Measurements from ENCODE around the gene MAP4K4.

The MAP4K4 gene

DNA sequence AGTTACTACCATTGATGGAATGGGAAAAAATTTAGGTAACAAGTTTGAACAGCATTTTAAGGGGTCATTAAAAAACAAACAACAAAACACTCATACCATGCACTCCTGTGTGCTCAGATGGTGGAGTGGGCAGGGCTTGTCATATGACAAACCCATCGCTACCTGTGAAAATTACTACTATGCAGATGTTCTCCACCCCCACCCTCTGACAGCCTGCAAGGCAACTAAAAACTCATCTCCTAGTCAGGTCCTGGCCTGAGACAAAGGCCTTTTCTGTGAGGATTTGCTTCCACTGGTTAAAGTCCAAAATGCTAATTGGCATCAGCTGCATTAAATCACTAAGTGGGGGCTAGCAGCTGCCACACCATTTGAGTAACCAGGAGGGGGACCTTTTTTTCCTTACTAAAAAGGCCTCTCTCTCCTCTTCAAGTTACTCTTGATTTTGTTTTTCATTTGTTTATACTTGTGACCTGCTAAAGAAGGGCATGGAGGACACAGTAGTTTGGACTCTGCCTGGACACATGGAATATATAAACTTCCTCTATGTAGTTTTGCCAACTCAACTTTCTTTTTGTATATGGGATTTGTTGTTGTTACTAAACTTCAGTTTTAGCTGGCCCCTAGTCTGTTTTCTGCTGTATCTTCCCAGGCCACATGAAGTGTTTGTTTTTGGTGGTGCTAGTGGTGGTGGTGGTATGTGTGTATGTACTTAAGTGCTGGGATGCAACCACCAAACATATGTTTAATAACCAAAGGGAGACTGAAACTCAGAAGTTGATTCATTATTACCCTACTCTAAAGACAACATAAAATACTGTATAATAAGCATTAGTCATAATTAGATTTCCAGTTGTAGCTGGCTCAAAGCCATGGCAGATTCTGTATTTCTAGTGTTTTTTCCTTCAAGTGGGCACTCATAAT, 121.3 kb downstream of the MAP4K4 start:
- DNase-seq, result no peak

DNA sequence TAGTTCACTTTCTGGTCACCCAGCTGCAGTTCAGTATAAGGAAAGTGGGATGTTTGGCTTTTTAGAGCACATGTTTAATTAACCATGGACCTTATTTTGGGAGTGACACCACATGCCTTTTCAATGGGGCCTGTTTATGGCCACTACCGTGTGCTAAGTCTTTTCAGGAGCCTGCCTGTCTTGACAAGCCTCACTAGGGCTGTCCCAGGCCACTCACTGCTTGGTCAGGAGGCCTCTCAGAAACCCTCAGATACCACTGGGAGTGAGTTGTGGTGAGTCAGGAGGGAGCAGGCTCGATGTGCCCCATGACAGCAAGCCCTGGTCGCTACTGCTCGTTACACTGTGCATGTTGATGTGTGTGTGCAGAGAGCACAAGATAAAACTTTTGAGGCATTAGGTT, 123.0 kb downstream of the MAP4K4 start:
- DNase-seq, result peak; percentile 46

DNA sequence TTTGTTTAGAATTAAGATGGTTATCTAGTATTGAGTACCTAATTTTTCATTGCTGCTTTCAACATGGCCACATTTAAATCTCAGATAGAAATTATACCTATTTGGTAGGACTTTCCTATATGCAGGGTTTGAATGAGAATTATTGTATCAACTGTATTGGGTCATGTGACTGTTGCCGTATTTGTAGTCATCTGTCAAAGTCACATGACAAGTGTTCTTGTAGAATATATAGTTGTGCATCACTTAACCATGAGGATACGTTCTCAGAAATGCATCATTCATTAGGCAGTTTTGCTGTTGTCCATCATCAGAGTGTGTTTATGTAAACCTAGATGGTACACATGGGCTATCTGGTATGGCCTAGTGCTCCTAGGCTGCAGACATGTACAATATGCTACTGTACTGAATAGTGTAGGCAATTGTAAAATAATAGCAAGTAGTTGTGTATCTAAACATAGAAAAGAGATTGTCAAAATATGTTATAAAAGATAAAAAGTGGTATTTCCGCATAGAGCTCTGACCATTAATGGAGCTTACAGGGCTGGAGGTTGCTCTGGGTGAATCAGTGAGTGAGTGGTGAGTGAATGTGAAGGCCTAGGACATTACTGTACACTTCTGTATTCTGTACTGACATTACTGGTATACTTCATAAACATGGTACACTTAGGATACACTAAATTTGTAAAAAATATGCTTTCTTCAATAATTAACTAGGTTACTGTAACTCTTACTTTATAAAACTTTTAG, 123.7 kb downstream of the MAP4K4 start:
- no peak for DNase-seq

DNA sequence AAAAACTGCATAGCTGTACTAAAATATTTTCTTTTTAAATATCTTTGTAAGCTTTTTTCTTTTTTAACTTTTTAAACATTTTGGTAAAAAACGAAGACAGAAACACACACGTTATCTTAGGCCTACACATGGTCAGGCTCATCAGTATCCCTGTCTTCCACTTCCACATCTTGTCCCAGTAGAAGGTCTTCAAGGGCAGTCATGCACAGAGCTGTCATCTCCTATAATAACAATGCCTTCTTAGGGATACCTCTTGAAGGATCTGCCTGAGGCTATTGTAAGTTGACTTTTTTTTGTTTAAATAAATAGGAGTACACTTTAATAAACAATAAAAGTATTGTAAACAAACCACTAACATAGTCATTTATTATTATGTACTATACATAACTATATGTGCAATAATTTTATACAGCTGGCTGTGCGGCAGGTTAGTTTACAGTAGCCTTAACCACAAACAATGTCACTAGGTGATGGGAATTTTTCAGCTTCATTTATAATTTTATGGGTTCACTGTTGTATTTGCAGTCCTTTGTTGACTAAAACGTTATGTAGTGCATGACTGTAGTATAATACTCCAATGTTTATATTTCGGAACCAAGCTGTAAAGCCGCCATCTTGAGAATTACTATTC, 124.4 kb downstream of the MAP4K4 start:
- no peak for DNase-seq

DNA sequence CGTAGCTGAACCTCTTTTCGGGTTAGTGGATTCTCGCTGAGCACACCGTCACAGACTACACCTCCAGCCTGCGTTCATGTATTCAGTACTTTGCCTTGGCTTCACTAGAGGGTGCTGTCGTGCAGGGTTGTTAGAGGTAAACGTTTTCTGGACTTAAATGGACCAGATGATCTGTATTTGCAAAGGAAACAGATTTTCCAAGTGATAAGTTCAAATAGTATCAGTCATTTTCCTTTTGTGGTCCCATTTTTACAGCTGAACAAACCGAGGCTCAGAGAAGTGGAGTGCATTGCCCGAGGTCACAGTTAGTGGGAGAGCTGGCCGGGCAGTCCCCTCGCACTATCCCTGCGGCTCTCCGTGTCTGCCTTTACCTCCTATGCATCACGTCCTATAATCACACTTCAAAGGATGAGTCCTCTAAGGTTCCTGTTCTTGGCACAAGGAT, 125.9 kb downstream of the MAP4K4 start:
- peak; percentile 70 for DNase-seq

DNA sequence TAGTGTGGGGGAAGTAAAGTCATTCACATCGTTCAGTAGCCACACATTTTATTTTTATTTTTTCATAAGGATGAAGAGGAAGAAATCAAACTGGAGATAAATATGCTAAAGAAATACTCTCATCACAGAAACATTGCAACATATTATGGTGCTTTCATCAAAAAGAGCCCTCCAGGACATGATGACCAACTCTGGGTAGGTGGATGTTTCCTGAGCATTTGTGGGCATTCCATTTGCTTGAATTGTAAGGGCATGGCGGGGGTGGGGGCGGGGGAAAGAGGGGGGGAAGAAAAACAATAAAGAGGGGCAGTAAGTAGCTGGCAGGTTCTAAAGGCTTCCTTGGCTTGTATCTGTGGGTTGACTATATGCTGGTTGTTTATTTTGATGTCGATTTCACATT, 126.4 kb downstream of the MAP4K4 start:
- DNase-seq, result no peak

DNA sequence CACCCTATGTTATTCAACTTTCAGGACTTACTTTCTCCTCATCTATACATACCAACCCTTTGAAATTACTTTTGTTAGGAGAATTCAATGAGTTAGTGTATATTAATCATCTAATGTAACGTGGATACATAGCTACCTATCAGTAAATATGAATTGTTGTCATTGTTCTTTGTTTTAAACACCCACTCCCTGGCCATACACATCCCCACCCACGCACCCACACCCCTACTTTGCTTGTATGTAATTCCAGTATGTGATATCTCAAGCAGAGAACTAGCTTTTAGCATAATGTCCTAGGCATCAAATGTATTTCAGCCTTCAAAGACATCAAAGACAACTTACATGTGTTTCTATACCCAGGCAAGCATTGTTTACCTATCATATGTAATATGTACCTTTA, 129.2 kb downstream of the MAP4K4 start:
- DNase-seq, result no peak

DNA sequence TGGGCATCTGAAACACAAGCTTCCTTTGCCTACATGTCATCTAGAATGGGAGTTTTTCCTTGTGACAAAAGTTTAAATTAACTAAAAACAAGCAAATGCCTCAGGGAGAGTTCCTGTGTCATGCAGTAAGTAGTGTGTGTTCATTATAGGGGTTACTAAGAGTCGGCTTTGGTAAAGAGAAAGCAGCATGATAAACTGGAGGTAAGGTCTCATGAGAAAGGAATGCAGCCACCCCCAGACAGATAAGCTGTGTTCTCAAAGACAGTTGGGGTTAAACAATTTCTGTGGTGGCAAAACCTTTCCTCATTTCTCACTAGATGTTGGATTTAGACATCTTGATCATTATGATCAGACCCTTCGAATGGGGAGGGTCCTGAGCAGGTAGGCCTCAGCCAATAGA, 129.7 kb downstream of the MAP4K4 start:
- no peak for DNase-seq

DNA sequence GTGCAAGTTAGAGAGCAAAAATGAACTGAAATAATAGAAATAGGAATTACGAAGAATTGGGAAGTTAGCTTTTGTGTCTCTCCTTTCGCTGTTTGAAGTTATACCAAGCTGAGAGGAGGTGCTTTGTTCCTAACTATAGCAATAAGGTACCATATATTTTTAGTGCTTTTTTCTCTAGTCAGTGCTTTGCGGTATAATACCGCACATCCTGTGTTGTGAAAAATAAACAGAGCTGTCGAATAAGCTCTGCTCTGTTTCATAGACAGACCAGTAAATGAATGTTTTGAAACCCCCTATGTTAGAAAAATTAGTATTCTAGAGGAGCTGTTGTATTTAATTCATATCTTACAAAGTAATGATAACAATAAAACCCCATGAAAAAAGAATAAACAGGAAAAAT, 130.8 kb downstream of the MAP4K4 start:
- DNase-seq, result no peak

DNA sequence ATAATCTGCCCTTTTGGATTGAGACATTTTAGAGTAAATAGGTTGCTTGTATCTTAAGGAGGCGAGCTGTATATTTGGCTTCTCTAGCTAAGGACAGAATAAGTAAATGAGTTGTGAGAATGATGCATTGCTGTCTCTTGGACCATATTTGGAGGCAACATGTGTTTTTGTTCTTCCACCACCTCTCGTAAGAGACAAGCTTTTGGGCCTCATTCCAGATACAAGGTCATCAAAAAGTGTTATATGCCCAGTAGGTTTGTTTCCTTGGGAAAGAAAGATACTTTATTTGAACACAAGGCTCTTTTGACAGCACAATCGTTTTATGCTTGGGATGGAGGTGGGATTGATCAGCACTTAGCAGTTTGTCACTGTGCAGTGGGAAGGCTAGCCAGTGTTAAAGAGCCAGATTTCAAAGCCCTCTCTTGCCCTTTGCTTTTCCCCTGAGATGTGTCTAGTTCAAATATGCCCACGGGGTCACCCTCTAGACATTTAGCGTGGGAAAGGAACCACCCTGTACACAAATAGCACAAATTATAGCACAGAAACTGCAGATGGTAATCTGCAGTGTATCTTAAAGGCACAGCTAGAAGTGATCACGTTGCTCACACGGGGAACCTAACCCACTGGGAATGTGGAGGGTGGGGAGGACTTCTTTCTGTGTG, 131.3 kb downstream of the MAP4K4 start:
- DNase-seq, result no peak

DNA sequence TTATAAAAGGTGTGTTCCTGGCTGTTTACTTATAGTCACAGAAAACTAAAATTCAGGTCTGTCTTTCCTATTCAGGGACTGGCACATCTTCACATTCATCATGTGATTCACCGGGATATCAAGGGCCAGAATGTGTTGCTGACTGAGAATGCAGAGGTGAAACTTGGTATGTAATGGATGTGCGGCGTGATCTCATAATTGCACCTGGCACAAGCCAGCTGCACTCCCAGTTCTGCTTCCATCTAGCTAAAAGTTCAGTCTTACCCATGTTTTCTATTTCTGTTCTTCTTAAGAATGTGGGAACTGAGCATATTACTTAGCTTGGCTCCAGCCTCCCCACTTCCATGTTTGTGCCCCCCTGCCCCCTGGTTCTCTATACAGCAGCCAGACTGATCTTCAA, 131.9 kb downstream of the MAP4K4 start:
- DNase-seq, result no peak

DNA sequence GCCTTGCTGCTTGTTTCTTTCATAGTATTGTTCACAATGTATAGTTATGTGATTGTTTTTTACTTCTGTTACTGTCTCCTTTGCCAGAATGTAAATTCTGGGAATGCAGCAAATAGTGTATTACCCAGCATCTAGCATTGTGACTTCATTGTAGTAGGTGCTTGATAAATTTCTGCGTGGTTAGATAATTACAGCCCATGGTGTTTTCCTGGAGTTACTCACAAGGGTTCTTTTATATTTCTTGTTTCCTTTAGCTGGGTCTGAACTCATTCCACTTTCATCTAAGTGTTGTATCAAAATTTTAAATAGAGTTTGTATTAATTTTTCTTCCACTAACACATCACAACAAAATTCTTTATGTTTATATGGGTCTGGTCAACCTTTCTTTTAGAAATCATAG, 132.6 kb downstream of the MAP4K4 start:
- DNase-seq, result no peak

DNA sequence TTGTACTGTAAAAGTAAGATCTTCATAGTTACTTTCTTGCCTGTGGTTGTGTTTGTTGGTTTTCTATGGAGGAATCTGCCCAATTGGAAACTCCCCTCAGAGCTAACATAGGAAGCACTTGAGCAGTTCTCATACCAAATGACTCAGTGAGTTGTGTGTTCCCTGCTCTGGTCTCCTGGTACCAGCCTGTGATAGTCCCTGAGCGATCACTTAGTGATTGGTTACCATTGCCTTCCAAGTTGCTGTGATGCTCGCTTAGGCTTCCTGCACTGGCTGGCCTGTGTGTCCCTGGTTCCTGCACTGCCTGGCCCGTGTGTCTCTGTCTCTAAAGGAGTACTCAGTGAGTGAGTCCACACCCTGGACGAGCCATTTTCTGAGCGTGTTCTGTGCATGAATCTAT, 133.0 kb downstream of the MAP4K4 start:
- DNase-seq, result peak; percentile 13

DNA sequence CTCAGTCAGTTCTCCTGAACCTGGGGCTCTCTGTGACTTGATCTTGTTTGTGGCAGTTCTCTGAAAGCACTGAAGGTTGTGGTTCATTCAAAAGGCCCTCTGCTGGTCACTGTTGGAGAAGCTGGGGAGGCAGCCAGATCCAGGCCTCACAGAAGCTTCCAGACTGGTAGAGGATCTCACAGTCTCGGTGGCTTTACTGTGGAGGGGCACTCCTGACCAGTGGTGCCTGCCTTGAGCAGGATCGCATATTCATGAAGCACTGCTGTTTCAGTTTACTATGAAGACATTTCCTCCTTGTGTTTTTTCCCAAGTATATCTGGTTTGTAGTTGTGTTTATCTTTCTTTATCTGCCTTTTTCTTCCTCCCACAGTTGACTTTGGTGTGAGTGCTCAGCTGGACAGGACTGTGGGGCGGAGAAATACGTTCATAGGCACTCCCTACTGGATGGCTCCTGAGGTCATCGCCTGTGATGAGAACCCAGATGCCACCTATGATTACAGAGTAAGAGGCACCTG, 133.9 kb downstream of the MAP4K4 start:
- DNase-seq, result peak; percentile 58

DNA sequence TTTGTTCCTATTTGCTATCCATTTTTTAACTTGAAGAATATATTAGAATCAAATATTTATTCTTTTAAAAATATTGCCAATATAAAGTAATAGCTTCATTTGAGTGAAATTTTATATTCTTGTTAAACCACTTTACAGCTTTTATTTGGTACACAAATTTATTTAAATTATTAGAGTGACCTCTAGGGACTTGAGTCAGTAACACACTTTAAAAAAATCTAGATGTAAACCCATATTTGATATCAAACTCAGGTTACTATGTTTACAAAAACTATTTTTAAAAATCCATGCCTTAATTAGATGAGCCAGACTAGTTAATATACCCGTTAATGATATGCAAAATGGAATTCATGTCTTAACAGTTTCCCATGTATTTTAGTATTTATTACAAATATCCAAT, 134.6 kb downstream of the MAP4K4 start:
- DNase-seq, result no peak

DNA sequence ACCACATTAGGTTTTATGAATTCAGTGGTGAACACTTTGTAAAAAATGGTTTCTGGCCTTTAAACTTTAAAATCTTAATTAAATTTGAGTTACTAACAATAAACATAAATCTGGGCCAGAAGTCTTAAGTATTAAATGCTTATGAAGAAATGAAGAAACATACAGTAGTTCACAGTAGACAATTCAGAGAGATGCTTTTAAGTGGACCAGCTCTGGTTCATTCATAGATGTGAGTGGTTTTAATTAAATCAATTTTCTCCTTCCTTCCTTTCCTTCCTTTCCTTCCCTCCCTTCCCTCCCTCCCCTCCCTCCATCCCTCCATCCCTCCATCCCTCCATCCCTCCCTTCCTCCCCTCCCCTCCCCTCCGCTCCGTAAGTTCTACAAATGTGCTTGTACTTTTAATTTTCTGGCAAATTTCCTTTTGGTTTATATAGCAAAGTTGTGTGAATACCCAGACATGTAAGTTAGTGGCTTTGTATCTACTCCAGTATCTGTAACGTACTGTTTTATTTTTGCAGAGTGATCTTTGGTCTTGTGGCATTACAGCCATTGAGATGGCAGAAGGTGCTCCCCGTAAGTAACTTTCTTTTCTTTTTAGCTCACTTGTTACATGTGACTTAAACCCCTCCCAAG, 136.5 kb downstream of the MAP4K4 start:
- DNase-seq, result no peak

DNA sequence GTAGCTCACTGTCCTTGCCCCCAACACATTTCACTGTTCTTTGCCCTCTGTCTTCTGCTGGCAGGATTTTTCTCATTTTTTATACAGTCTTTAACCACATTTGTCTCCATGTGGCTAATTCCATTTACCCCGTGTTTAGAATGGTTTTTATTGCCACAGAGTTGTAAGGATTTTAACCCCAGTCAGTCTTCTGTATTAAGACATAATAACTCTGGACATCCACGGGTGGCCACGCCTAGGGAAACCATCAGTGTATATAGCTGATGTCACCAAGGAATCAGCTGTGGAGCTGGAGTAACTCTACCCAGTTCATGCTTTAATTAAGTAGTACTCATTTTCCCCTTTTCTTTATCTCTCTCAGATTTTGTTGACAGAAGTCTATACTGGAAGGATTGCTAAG, 139.8 kb downstream of the MAP4K4 start:
- no peak for DNase-seq

DNA sequence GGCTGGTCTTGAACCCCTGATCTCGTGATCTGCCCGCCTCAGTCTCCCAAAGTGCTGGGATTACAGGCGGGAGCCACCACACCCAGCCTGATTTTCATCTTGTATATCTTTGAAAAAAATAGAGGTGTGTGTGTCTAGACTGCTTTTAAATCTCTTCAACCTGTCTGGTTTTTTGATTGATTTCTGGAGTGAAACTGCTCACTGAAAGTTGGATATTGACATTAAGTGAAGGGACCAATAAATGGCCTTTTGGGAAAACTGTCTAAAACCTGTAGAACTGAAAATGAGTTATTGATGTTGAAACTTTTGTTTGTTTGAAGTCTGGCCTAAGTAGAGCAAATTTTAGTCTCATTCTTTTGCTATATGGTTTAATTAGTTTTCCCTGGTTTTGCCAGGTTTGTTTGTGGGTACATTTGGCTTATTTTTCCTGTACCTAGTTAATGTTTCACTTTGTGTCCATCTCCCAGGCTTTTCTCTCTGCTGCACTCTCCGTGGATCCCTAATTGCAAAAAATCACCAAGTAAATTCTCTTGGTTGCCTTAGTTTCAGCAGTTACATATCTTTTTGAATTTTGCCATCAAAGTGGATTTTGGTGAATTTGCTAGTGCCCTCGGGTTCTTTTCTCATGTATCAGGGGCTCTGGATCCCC, 144.3 kb downstream of the MAP4K4 start:
- DNase-seq, result no peak

DNA sequence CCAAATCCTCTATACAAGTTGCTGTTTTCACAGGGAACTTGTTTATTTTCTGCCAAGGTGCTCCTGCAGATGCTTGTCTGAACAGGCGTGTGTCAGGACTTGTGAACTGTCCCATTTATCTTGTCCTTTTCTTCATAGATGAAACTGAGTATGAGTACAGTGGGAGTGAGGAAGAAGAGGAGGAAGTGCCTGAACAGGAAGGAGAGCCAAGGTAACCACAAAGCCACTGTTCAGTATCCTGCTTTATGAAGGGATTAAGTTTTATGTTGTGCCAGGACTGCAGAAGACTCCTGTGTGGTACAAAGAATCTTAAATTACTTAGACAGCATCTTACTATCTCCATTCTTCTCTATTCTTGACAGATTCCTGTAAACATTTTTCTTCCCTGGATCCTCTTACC, 145.0 kb downstream of the MAP4K4 start:
- DNase-seq, result no peak

DNA sequence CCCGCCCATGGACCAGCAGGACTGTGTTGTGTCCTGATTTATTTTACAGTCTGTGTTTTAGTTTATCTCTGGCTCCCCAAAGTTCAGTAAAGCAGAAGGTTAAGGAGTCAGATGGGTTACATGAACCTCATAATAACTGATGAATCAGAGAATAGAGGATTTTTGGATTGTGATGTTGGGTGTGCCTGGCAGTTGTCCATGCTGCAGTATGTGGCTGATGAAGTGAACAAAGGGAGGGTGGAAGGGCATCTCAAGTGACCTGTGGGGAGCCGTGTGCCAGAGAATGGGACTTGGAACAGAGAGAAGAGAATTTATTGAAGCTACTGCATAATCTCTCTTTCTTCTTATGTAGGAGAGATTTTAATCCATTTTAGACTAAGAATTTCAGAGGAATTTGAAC, 145.5 kb downstream of the MAP4K4 start:
- no peak for DNase-seq

DNA sequence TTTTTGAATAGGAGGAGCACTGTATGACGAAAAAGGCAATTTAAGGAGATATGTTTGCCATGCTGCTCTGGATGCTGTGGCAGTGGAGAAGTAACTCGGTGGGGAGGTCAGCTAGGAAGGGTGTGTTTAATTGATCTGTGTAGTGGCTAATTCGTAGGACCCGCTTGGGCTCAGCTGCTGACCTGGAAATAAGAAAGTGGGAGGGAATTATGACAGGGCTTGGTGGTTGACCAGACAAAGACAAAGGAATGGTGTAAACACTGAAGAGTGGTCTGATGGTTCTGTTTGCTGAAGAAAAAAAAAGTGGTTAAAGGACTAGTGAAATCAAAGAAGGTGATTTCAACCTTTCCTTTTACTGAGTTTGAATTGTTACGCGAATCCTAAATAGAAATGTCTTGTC, 146.0 kb downstream of the MAP4K4 start:
- no peak for DNase-seq

DNA sequence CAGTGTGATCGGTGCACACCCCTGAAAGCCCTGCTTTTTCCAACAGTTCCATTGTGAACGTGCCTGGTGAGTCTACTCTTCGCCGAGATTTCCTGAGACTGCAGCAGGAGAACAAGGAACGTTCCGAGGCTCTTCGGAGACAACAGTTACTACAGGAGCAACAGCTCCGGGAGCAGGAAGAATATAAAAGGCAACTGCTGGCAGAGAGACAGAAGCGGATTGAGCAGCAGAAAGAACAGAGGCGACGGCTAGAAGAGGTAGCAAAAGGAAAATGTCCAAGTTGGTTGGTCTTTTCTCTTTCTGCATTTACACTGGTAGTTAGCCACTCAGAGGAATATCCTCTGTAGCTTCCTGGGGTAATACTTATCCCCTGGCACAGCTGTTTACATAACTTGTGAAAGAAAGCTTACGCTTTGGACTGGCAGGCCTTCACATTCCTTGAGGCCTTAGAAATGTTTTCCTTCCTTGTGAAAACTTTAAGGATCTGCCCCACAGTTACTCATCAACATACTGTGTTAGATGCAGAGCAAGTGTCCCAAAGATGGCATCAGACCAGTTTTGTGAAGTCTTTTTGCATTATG, 146.6 kb downstream of the MAP4K4 start:
- no peak for DNase-seq
